A673 (cell line): ENCODE measurements around the gene CD300A.

Source experiments
- EZH2 ChIP-seq: fragments of 200-600 bp; sonication (generic); IDR thresholded peaks from 2 replicates; pipeline ENCODE4 v1.6.1; 2017; ENCODE audit warnings: borderline replicate concordance, low read depth, mild to moderate bottlenecking, mixed read lengths, antibody characterized with exemption, low read length; ENCODE audit not compliant: poor library complexity, severe bottlenecking
- TF ChIP-seq, protein P1 (sequence below): fragments of 300-800, 200-600 bp; sonication (generic); conservative IDR thresholded peaks from 2 replicates; pipeline ENCODE4 v1.5.1; 2017; ENCODE audit warnings: low read depth, mild to moderate bottlenecking, antibody characterized with exemption, low read length, moderate library complexity, mixed read lengths

DNA sequence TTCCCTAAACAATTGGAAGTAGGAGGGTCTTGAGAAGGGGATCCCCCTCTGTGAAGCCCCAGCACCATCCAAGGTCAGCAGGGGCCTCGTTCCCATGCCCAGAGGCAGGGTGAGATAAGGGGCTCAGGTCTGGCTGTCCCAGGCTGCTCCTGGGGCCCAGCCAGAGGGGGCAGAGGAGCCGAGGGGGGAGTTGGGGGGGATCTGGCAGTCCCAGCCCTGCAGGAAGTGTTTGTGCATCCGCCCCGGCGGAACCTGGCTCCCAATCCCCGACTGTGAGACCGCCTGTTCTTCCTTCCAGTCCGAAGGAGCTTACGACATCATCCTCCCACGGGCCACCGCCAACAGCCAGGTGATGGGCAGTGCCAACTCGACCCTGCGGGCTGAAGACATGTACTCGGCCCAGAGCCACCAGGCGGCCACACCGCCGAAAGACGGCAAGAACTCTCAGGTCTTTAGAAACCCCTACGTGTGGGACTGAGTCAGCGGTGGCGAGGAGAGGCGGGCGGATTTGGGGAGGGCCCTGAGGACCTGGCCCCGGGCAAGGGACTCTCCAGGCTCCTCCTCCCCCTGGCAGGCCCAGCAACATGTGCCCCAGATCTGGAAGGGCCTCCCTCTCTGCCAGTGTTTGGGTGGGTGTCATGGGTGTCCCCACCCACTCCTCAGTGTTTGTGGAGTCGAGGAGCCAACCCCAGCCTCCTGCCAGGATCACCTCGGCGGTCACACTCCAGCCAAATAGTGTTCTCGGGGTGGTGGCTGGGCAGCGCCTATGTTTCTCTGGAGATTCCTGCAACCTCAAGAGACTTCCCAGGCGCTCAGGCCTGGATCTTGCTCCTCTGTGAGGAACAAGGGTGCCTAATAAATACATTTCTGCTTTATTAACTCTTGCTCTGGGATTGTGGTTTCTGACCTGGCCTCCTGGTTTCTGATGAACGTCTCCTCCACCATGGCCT is 19.6 kb upstream of the CD300A start:
- TF ChIP-seq, protein P1, sequence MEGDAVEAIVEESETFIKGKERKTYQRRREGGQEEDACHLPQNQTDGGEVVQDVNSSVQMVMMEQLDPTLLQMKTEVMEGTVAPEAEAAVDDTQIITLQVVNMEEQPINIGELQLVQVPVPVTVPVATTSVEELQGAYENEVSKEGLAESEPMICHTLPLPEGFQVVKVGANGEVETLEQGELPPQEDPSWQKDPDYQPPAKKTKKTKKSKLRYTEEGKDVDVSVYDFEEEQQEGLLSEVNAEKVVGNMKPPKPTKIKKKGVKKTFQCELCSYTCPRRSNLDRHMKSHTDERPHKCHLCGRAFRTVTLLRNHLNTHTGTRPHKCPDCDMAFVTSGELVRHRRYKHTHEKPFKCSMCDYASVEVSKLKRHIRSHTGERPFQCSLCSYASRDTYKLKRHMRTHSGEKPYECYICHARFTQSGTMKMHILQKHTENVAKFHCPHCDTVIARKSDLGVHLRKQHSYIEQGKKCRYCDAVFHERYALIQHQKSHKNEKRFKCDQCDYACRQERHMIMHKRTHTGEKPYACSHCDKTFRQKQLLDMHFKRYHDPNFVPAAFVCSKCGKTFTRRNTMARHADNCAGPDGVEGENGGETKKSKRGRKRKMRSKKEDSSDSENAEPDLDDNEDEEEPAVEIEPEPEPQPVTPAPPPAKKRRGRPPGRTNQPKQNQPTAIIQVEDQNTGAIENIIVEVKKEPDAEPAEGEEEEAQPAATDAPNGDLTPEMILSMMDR: no peak
- no peak for TF ChIP-seq EZH2
